Lower leg skin (tissue), 3 donors: ENCODE results near the gene ANKRD9.

Source experiments
- CTCF ChIP-seq, 3 donors: fragments of 450-650 bp; IDR thresholded peaks; one replicate each; pipeline ENCODE4 v1.5.1; 2016; ENCODE audit warnings: antibody characterized with exemption in 3 of 3, mild to moderate bottlenecking in 3 of 3, moderate library complexity in 2 of 3
- POLR2A ChIP-seq, 2 donors: fragments of 450-650 bp; IDR thresholded peaks; one replicate each; pipeline ENCODE4 v1.6.1; 2016 to 2017; ENCODE audit warnings: antibody characterized with exemption in 2 of 2, mild to moderate bottlenecking in 1 of 2, moderate library complexity in 1 of 2

- TF ChIP-seq CTCF (IDR thresholded peaks at IDR 0.05) (no peak), POLR2A (IDR thresholded peaks at IDR 0.05) (no peak)
Observed at GRCh38 chr14:102479107-102479506, 30.5 kb downstream of the ANKRD9 start.
